Ovary (tissue), 3 donors: ENCODE results near the gene CDKAL1.

ENCODE experiments used
- CTCF ChIP-seq, 3 donors: fragments of 450-650 bp in 2 of 3; fragments of 200-600 bp in 1 of 3; IDR thresholded peaks; one replicate each; pipeline versions ENCODE4 v1.5.1 to v1.8.0; 2016 to 2022; ENCODE audit warnings: antibody characterized with exemption in 3 of 3, mild to moderate bottlenecking in 1 of 3
- EP300 ChIP-seq: sonication (generic); formaldehyde crosslinking; IDR thresholded peaks from one replicate; pipeline ENCODE4 v1.6.1; 2017; ENCODE audit warnings: antibody characterized with exemption
- POLR2A ChIP-seq: fragments of 450-650 bp; IDR thresholded peaks from one replicate; pipeline ENCODE4 v1.6.1; 2017; ENCODE audit warnings: antibody characterized with exemption, mild to moderate bottlenecking, moderate library complexity
- donor health status: DM: no; HTN: no; CAD: no.

DNA sequence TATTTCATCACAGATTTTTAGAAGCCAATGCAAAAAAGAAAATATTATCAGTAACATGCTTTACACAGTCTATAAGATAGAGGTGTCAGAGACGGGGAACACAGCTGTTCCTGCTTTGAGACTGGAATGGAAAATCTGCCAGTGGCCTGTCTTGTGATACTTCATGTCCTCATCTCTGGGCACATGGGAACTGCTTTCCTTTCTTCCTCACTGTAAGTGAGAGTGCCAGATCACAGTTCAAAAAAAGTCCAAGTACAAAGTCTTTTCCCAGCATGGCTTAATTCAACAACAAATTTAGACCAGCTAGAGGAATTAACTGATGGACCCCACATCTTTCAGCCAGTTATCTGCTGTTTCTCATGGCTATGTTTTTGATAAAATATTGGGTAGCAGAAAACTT, 490.4 kb downstream of the CDKAL1 start:
- TF ChIP-seq POLR2A, result no peak
- TF ChIP-seq CTCF (IDR thresholded peaks at IDR 0.05), result no peak
- no peak for TF ChIP-seq EP300
